Inferior parietal cortex (tissue), 1 donor: ENCODE results near the gene ZNF516.

Experiments used
- DNase-seq: peaks from one replicate; pipeline ENCODE4 v3.0.0-alpha.2; 2016; ENCODE audit errors: extremely low spot score

Gene ZNF516

DNA sequence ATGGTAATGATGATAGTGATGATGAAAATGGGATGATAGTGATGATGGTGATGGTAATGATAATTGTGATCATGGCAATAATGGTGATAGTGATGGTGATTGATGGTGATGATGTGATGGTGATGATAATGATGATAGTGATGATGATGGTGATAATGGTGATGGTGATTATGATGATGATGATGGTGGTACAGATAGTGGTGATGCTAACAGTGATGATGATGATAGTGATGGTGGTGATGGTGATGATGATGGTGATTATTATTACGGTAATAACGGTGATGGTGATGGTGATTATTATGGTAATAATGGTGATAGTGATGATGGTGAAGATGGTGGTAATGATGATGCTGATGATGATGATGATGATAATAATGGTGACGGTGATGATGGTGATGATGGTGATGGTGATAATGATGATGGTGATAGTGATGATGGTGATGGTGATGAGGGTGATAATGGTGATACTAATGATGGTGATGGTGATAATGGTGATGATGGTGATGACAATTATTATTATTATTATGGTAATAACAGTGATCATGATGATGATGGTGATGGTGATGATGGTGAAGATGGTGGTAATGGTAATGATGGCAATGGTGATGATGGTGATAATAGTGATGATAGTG lies 151.0 kb downstream of the ZNF516 start:
- no peak for DNase-seq

DNA sequence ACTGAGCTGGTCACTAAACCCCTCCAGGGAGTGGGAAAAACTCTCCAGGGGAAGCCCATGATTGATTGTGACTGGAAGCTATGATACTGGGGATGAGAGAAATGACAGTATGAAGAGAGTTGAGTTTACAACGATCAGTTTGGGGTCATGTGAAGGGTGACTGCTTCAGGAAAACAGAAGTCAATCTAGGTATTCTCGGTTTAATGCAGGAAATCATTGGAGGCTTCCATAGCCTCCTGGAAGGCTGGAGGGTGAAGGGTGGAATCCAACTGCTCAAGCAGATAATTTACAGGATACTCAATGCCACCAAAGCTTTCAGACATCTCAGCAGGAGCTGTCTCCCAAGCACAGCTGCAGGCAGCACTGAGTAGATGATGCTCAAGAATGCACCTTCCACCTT lies 154.6 kb downstream of the ZNF516 start:
- no peak for DNase-seq

DNA sequence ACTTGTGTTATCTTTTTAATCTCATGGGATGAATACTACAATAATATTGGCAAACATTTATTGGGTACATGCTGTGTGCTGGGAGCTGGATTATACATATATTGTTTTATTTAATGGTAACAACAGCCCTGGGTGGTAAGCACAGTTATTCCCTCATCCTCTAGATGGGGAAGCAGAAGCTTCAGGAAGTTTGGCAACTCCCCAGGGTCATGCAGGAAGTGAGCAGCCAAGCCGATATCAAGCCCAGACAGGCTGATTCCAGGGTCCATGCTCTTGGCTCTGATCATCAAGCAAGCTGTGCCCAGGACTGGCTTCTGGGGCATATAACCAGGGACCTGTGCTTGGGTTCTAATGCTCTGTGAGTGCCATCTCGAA lies 155.8 kb downstream of the ZNF516 start:
- DNase-seq, result no peak

DNA sequence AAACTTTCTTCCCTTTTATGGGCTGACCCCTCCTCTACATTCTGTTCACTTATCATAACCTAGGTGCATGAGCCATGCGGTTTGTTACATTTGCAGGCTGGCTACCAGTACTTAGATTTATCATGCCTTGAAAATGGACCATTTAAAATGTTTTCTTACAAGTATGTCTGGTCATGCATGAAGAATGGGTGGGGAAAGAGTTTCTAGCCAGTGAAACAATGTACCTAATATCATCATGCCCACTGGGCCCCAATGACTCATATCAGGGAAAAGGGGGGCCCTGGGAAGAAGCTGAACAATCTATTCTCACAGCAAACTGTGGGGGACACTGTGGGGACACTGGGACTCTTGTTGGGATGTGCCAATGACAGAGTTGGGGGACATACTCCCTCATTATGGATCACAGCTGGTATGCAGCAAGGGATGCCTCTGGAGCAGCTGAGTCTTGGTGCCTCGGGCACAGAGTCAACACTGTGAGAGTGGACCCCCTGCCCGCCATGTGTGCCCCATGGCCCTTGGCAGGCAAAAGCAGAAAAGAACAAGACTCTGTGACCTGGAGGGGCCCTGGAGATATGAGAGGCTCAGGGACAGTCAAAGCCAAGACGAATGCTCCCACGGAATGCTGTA lies 156.3 kb downstream of the ZNF516 start:
- DNase-seq, result no peak

DNA sequence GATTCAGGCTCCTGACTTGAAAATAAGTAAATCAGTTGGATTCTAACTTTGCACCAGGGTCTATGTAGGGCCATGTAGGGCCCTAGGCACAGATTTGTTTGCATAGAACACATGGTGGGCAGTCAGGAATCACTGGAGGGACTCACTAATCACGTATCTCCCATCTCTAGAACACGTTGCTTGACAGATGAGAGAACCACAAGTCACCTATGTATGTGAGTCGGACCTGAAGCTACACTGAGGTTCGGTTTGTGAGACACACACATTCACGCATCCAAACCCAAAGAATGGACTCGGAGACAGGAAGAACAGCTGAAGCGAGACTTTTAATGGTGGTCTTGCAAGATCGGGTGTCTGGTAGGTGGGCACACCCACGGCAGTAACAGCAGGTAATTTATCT lies 157.0 kb downstream of the ZNF516 start:
- no peak for DNase-seq

DNA sequence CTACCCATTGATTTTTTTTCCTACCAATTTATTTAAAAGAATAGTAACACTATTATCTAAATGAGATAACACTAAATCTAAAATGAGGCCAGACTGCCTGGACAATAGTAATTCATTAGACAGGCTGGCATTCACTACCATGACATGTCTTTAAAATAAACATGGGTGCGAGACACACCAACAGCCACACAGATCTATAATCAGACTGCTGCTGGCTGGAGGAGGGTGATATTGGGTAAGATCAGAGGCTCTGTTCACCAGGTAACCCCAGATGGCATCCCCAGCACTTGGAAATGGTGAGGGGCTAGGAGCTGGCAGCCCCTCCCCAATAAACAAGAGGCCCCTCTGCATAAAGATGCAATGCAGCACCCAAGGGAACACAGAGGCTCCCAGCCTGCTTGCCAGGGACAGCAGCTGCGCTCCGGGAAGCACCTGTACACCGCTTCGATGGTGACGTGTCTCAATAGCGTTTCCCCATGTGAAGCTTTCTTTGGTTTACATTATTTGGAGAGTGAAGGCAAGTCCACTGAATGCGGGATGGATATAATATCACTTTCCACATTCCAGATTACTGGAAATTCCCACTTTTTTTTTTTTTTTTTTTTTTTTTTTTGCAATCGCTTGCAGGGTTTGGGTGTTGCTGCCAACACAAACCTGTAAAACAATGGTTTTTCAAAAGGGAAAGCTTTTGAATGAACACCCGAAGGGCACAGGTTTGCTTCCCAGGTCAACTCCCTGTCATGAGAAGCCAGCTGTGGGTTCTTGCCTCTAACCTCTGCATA lies 159.0 kb downstream of the ZNF516 start:
- DNase-seq, result no peak

DNA sequence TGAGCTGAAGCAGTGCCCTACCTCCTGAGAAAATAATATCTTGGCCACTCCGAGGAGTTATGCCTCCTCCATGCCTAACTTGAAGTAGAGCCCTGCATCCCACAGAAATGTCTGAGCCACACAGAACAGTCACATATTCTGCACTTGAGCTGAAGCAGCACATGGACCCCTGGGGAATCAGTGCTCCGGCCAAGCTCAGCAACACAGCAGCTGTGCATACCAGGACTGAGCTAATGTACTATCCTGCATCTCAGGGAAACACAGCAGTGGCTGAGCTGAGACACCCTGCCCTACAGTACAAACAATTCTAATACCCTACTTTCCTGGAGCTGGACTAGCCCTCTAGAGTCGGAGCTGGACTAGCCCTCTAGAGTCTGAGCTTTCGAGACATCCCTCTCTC lies 166.9 kb downstream of the ZNF516 start:
- DNase-seq, result no peak

DNA sequence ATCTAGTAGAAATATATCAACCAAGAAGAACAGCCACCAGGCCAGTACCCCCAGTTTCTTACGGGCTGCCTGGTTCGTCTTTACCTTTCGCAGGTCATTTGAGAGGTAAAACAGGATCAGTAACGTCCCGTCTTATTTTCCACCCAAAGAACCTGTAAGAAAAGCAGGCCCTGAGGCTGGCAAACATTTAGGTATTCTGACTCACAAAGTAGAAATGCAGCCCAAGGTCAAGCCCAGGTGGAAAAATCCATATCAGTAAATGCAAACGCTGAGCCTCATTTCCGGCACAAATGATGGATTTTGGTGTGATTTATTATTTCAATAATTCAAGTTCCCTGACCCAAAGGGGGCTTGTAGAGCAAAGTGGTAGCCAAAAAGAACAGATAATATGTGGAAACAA lies 171.2 kb downstream of the ZNF516 start:
- no peak for DNase-seq

DNA sequence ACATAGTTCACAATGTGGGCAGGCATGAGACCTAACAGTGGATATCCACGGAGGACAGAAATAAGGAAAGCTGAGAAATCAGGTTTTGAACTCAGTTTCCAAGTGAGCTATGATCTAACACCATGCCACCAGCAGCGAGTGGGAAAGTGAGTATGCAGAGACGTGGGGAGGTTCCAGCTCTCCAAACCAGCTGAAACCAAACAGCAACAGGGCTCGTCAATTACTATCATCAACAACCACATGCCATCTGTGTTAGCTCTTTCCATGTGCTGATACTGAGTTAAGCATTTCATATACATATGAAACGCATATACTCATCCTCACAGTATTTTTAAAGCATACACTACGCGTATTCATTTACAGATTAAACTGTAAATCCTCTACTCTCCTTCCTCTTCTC lies 172.4 kb downstream of the ZNF516 start:
- no peak for DNase-seq

DNA sequence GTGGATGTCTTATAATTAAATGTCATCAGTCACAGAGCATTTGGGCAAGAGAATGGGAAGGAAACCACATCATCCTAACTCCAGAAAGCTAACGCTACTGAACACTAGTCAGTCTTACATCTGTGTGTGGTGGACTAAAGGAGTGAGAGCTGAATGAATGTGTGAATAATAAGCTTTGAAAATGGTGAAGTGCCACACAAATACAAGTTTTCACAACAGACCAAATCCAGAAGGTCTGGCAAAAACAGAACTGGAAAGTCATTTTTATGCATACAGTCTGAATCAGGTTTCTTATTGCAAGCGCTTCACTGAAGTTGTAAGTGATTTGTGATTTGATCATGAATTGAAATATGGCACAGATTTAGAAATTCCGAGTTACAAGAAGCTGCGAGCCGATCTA lies 175.7 kb downstream of the ZNF516 start:
- DNase-seq, result no peak

DNA sequence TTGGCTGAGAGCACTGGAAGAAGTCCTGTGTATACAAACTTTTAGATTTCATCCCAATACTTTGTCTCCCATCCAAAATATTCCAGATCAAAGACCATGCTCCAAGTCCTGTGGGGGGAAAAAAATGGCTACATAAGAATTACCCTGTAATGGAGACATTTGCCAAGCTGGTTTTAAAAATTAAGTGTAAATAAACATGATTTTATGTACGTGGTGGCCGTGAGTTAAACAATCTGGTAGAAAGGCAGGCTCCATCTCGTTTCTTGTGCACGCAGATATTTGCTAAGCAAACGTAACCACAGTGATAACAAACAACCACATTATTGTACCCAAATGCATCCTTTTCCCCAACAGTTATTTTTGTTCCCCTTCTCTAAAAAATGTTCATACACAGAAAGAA lies 176.4 kb downstream of the ZNF516 start:
- no peak for DNase-seq

DNA sequence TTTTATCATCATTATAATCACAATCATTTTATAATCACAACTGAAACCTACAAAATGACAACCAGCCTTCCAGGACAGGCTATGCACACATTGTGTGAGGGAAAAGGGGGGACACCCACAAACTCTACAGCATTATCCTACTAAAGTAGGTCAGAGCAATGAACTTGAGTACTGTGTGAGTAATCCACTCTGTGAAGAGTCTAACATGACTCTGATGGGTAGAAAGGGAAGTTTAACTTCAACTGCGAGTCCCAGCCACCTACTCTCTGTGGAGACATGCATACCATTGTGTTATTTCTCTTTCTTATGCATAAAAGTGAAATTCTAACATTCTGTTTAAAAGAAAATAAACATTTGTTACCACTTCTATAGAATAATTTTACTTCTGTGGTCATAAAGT lies 177.9 kb downstream of the ZNF516 start:
- DNase-seq, result no peak

DNA sequence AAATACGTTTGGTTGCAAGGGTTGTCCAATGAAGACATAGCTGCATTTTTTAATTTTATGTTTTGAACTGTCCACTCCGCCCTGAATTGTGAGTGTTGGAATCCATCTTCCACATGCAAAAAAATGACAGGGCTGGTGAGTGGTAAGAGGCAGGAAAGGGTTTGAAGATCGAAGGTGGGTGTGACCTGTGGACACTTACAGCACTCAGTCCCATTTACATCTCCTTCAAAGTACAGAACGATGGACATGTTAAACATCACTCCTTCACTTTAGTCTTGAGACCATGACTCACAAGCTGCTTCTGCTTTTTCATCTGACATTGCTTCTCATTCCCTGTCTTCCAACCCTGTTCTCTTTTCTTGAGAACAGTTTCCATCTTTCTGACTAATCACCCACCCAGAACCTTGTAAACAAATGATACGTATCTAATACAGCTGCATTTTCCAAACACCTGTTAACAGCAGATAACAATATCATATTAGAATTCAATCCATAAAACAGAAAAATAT lies 179.3 kb downstream of the ZNF516 start:
- DNase-seq, result no peak

DNA sequence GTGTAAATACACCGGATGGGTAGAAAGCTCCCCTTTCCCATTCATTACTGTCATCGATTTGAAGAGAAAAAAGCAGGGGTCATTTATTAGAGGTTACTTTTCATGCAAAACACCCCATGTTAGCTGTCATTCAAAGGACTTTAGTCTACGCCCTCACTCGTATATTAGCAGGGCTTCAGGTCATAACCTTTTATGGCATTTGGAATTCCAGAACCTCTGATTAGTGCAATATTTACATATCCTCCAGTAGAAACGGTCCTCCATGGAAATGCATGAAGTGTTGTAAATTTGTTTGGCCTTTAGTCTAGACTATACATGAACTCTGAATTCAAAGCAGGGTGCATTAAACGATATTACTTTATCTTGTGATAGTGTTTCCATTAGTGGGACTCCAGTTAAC lies 180.5 kb downstream of the ZNF516 start:
- DNase-seq, result peak; percentile 2

DNA sequence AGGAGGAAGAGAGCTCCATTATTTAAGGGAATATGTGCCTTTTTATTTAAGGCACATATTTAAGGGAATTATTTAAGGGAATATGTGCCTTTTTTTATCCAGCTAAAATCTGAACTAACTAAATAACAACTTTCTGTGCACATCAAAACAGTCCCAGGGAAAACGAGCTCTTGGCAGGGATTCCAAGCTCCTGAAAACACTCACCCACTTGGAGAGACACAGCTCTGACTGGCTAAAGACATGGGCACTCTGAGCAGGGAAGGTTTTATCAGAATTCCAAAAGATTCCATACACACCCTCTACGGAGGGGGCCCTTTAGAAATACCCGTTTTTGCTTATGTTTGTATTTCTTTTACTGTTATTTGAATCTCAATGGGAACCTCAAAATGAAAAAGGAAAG lies 181.0 kb downstream of the ZNF516 start:
- DNase-seq, result peak; percentile 25
